HG03342 (cell line): ENCODE data around the gene LDLRAD4.

Experiments
- ATAC-seq: cut with Tn5 transposase; IDR thresholded peaks from one replicate; pipeline ENCODE4 v1.9.1; 2021; ENCODE audit warnings: mild to moderate bottlenecking, moderate library complexity; ENCODE audit not compliant: unreplicated experiment

LDLRAD4 gene

DNA sequence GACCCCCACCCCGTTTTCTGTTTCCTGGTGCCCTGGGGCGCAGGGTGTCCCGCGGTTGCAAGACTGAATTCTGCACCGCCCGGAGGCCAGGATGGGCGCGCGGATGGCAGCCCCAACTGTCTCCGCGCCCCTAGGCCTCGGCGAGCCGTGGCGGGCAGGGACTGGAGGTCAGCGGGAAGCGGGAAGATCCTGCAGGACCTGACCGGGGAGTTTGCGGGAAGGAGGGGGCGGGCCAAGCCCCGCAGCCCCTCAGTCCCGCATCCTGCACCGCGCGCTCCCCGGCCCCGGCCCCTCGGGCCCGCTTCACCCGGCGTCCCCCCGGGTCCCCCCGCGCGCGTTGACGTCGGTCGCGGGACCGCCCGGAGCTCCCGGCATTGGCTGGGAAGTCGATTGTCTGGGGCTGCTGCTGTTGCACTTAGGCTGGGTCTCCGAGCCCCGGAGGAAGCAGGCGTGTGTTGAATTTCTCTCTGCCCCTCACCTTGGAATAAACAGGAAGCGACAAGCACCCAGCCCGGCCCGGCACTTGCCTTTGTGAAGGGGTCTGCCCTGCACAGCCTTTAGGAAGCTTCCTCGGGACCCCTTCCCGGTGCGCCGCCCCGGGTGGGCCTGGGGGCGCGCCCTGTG is at the start of gene LDLRAD4:
TSS of gene LDLRAD4 (plus strand) at position 393 of the 624 bp plus-strand sequence.
- ATAC-seq = no peak

- no peak for ATAC-seq
Observed at GRCh38 chr18:13173578-13174145, 44.9 kb upstream of the LDLRAD4 start.

- ATAC-seq = no peak
Observed at GRCh38 chr18:13175266-13175665, 43.3 kb upstream of the LDLRAD4 start.

DNA sequence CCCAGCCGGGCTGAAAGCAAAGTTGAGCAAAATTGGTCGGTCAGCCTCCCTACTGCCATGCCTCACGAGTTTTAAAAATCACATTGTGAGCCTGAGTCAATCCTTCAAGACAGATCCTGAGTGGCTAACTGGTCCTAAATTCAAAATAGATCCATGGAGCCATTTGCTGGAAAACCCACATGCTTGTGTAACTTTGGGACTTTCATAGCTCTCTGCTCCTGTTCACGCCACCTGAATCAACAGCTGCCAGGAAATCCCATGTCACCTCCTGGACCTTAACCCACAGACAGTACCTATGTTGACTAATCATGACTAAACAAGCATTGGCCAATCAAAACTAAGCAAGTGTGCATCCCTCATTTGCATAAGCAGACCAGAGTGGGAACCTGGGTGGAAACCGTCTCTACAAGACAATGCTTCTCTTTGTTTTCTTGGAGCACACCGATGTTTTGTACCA is 42.8 kb upstream of the LDLRAD4 start:
- no peak for ATAC-seq

DNA sequence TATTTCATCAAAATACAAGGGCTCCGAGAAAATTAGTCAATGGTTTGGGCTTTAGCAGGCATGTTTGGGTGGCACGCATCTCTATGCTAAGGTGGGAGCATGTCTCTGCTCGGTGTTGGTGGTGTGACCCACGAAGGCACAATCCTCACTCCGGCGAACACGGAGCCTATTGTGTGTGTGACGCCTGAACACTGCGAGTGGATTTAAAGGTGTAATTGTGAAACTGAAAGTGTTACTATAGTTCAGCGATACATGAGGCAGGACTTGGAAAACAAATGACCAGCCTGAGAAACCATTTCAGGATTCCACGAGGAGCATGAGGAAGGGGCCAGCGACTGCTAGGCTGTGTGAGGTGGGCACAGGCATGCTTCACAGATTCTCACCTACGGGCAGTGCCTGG is 41.7 kb upstream of the LDLRAD4 start:
- no peak for ATAC-seq

DNA sequence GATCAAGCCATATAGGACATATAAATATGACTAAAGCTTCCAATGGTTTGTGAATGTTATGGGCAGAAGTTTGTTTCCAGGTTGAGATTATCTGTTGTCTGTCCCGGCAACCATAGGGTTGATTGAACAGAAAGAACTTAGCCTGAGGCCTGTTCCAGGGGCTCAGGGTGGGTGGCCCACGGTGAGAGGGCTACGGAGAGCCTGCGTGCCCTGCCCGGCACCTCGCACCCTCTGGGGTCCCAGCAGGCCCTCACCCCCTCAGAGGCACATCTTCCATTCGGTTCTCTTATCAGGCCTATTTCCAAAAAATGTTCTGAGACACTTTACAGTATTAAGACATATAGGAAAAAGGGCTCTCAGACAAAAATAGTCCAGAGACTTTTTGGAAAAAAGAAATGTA is 40.4 kb upstream of the LDLRAD4 start:
- ATAC-seq = no peak

DNA sequence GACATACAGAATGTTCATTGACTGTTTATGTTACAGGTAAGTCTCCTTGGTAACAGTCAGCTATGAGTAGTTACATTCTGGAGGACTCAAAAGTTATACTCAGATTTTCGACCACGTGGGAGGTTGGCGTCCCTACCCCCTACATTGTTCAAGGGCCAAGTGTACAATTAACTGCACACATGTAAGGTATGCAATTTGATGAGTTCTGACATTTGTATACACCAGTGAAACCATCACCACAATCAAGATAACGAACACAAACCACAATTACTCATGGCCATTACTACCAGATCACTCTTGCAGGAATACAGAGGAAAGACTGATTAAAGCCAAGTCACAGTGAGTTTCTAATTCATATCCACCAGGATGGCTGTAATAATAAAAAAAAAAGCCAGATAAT is 39.6 kb upstream of the LDLRAD4 start:
- ATAC-seq = no peak

DNA sequence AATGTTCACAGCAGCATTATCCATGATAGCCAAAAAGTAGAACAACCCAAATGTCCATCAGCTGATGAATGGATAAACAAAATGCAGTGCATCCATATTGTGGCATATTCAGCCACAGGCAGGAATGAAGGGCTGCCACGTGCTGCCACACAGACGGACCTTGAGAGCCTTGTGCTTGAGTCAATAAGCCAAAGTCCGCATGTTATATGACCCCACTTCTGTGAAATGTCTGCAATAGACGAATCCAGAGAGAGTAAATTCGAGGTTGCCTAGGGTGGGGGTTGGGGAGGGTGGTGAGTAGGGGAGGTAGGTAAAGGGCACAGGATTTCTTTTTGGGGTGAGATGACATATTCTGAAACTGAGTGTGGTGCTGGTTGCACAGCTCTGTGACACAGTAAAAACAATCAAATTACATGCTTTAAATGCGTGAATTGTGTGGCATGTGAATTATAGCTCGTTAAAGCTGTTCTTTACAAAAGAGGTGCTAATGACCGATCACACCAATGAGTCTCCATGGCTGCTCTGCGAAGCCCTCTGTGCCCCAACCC is 38.9 kb upstream of the LDLRAD4 start:
- no peak for ATAC-seq

DNA sequence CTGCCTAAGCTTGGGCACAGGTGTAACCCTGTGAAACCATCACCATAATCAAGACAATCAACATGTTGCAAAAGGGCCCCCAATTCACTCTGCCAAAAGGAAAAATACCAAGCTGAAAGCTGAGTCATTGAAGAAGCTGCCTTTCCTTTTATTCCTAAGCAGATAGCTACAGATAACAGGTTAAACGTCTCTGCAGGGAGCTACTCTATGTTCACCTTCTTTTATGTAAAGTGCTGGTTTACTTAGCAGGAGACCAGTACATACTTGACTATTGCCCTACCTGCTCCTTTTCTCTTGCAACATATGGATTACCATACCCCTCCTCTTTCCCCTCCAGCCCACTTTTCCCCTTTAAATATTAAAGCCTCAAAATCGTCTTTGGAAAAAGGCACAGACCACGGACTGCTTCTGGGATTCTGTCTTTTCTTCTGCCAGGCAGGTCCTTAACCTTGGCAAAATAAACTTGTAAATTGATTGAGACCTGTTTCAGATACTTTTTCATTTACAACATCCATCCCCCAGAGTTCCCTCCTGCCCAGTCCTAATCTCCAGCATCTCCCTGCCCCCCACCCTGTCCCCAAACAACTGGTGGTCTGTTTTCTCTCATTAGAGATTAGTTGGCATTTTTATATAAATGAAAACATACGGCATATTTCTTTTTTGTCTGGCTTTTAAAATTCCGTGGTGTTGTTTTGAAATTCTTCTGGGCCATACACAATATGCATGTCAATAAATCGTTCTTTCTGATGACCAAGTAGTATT is 37.8 kb upstream of the LDLRAD4 start:
- ATAC-seq = no peak

DNA sequence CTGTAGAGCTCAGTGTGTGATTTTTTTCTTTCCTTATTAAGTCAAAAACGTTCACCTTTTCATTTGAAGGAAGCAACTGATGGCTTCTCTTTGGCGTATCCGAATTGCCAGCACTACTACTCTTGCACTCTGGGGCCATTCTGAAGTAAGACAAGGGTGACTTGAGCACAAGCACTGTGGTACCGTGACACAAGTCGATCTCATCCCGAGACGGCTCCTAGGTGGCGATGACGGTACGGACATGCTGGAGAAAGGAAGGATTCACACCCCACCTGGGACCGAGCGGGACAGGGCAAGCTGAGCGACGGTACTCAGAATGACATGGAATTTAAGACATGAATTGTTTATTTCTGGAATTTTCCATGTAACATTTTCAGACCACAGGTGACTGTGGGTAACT is 36.8 kb upstream of the LDLRAD4 start:
- ATAC-seq = no peak

- ATAC-seq = no peak
Observed at GRCh38 chr18:13183359-13183758, 35.2 kb upstream of the LDLRAD4 start.

GRCh38 chr18:13183790-13184189 is 34.8 kb upstream of the LDLRAD4 start:
- no peak for ATAC-seq

GRCh38 chr18:13184396-13184795 is 34.2 kb upstream of the LDLRAD4 start:
- no peak for ATAC-seq

DNA sequence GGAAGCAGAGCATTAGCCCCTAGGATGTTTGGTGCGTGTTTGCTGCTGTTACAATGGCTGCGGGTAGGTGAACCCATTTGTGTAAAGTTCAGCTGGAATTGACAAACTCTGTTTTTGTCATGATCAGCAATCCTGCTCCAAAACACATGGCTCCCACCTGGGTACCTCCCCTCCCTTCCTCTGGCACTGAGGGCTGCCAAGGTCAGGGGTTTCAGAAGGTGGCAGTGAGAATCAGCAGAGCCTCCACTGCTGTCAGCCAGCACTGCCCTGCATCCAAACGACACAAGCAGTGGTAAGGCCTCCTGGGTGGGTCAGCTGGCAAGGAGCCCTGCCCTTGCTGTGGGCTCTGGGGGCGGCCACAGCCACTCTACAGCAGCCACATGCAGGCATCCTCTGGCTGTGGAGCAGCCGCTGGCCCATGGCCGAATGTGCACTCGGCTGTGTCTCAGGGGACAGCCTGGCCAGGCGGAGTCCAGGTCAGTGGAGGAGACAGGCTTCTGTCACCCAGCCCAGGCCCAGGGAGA is 32.8 kb upstream of the LDLRAD4 start:
- ATAC-seq = no peak

GRCh38 chr18:13186687-13187086 is 31.9 kb upstream of the LDLRAD4 start:
- no peak for ATAC-seq

- ATAC-seq = no peak
Observed at GRCh38 chr18:13187498-13187897, 31.1 kb upstream of the LDLRAD4 start.

DNA sequence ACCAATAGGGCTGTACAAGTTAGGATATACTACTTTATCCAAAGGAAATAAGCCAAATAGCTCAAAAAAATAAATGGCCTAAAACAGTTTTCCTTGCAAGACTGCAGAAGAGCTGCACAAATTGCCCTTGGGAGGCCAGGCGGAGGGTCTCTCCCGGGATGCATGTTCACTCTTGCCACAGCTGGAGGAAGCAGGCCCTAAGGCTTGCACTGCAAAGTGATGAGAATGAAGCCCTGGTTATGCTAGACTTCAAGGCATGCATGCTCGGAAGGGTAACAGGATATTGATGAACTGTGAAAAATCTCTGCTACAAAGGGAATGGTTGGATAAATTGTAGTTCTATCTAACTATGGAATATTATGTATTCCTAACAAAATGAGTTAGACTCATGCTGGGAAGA is 27.5 kb upstream of the LDLRAD4 start:
- ATAC-seq = no peak

DNA sequence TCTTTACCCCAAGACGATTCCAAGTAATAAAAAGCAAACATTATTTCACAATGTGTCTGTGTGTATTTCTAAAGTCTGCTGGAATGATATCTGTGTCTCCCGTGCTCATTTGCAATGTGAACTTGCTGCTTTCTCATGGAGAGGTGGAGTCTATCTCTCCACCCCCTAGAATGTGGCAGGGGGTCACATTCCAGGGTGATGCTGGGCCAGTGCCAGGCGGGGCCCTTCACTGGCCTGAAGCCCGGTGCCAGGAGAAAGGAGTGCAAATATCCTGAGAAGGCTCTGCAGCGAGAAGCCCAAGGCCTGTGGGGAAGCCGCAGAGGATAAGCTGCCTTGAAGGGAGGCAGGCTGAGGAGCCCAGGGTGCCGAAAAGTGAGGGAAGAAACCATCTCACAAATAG is 26.8 kb upstream of the LDLRAD4 start:
- no peak for ATAC-seq

- ATAC-seq = no peak
Observed at GRCh38 chr18:13192970-13193369, 25.6 kb upstream of the LDLRAD4 start.

- no peak for ATAC-seq
Observed at GRCh38 chr18:13194239-13194638, 24.3 kb upstream of the LDLRAD4 start.

DNA sequence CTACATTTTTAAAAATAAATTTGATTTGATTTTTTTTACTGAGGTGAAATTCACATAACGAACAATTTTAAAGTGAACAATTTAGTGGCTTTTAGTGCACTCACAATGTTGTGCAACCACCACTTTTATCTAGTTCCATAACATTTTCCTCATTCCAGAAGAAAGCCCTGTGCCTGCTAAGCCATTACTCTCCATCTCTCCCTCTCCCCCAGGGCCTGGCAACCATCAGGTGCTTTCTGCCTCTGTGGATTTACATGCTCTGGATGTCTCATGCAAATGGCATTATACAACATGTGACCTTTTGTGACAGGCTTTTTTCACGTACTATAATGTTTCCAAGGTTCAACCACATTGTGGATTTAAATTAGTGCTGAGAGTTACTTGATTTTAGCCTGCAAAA is 19.9 kb upstream of the LDLRAD4 start:
- ATAC-seq = no peak

- no peak for ATAC-seq
Observed at GRCh38 chr18:13199169-13199568, 19.4 kb upstream of the LDLRAD4 start.
